SH-SY5Y (cell line): Measurements from ENCODE around the gene RBFOX1.

Source experiments
- GATA2 ChIP-seq: IDR thresholded peaks from 2 replicates; pipeline ENCODE4 v1.6.1; 2011; ENCODE audit warnings: mild to moderate bottlenecking, low read depth, low read length
- GATA3 ChIP-seq: IDR thresholded peaks from 2 replicates; pipeline ENCODE4 v1.6.1; 2011; ENCODE audit warnings: low read depth, mild to moderate bottlenecking, low read length, moderate library complexity

- TF ChIP-seq GATA2 (no peak), GATA3 (no peak)
These were observed 7.1 kb downstream of the RBFOX1 start for GRCh38 chr16:7339700-7340099.
